Measurements from ENCODE around the gene ENKUR.
"Not testable (repeated sequence)": the region's sequence is repeated elsewhere in the genome, so short reads cannot be mapped to it uniquely, and the experiment has no call there.

The ENKUR gene

DNA sequence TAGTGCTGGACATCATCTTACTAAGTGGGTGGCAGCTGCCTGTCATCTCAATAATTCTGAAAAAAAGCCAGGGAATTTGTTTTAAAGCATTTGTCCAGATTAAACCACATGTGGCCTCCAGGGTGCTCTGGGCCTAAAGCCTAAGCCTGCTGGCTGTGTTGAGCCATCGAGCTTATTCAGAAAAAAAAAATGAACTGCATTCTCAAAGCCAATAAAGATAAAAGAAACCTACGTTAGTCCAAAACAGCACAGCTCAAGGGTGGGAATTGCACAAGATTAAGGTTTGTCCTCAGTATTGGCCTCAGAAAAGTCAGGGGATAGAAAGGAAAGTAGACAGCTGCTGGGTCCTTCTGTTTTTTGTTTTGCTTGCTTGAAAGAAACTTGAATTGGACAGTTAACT lies 41.0 kb downstream of the ENKUR start:
- 67% methylated on average over 1 of the region's 2 CpGs; no CpG with 5 or more reads in 1 of the 2 experiments for WGBS, 2 experiments (ENCODE audit: insufficient coverage in 2 of 2)
- no peak overlapping the region for H3K27ac ChIP-seq (ENCODE audit: low read depth, low read length, severe bottlenecking)
- H3K4me3 ChIP-seq (ENCODE audit: extremely low read depth, insufficient read depth, low read length, poor library complexity, severe bottlenecking) = no peak overlapping the region
- no peaks in the 10 kb centered on the region for H3K9me3 ChIP-seq (ENCODE audit: control insufficient read depth, low read length)
- H3K36me3 ChIP-seq (ENCODE audit: control insufficient read depth, insufficient read depth, low read length) = no peaks in the 10 kb centered on the region
- no peaks in the 10 kb centered on the region for H3K4me1 ChIP-seq (ENCODE audit: control insufficient read depth, insufficient read depth, low read length, poor library complexity, severe bottlenecking)

- Histone ChIP-seq H3K9me3 (ENCODE audit: control insufficient read depth, low read length) (no peaks in the 10 kb centered on the region), H3K4me1 (ENCODE audit: control insufficient read depth, insufficient read depth, low read length, poor library complexity, severe bottlenecking) (no peaks in the 10 kb centered on the region), H3K4me3 (ENCODE audit: extremely low read depth, insufficient read depth, low read length, poor library complexity, severe bottlenecking) (no peak overlapping the region), H3K36me3 (ENCODE audit: control insufficient read depth, insufficient read depth, low read length) (no peaks in the 10 kb centered on the region), H3K27ac (ENCODE audit: low read depth, low read length, severe bottlenecking) (no peak overlapping the region)
- 96 to 97% methylated on average over 3 to 4 of the region's 5 CpGs for WGBS, 2 experiments (ENCODE audit: insufficient coverage in 2 of 2)
These were observed 42.8 kb downstream of the ENKUR start for GRCh38 chr10:24973163-24973562.

DNA sequence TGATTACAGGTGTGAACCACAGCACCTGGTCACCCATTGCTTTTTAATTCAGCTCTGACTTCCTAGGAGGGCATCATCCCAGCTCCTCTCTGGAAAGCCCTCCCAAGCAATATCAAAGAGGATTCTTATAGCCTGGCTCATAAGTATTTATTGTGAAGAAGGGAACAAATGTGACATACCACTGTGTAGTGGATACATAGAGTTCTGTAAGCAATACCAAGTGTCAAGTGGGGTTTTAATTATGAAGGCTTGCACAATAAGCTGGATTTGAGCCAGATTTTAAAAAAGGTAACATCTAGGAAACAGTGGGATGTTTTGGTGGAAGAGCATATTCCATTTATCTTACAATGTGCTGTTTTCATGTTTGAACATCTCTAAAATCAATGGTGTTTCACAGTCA lies 44.6 kb downstream of the ENKUR start:
- H3K9me3 ChIP-seq (ENCODE audit: control insufficient read depth, low read length) = no peaks in the 10 kb centered on the region
- no peak overlapping the region for H3K27ac ChIP-seq (ENCODE audit: low read depth, low read length, severe bottlenecking)
- H3K4me3 ChIP-seq (ENCODE audit: extremely low read depth, insufficient read depth, low read length, poor library complexity, severe bottlenecking) = no peak overlapping the region
- no peaks in the 10 kb centered on the region for H3K36me3 ChIP-seq (ENCODE audit: control insufficient read depth, insufficient read depth, low read length)
- H3K4me1 ChIP-seq (ENCODE audit: control insufficient read depth, insufficient read depth, low read length, poor library complexity, severe bottlenecking) = no peaks in the 10 kb centered on the region

GRCh38 chr10:24969841-24970281 lies 46.1 kb downstream of the ENKUR start:
- Histone ChIP-seq H3K4me1 (ENCODE audit: control insufficient read depth, insufficient read depth, low read length, poor library complexity, severe bottlenecking) (no peaks in the 10 kb centered on the region), H3K9me3 (ENCODE audit: control insufficient read depth, low read length) (no peaks in the 10 kb centered on the region), H3K4me3 (ENCODE audit: extremely low read depth, insufficient read depth, low read length, poor library complexity, severe bottlenecking) (no peak overlapping the region), H3K36me3 (ENCODE audit: control insufficient read depth, insufficient read depth, low read length) (no peaks in the 10 kb centered on the region), H3K27ac (ENCODE audit: low read depth, low read length, severe bottlenecking) (no peak overlapping the region)
- 100% methylated on average over 1 of the region's 2 CpGs for WGBS, 2 experiments (ENCODE audit: insufficient coverage in 2 of 2)

DNA sequence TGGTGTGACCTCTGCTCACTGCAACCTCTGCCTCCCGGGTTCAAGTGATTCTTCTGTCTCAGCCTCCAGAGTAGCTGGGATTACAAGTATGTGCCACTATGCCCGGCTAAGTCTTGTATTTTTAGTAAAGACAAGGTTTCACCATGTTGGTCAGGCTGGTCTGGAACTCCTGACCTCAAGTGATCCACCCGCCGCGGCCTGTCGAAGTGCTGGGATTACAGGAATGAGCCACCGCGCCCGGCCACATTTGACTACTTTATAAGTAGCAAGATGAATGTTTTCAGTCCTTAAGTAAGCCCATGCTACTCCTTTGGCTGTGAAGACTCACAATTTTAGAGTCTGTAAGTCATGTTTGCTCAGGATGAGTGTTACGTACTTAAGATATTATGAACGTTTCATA lies 47.0 kb downstream of the ENKUR start:
- H3K4me1 ChIP-seq (ENCODE audit: control insufficient read depth, insufficient read depth, low read length, poor library complexity, severe bottlenecking); H3K36me3 ChIP-seq (ENCODE audit: control insufficient read depth, insufficient read depth, low read length); H3K4me3 ChIP-seq (ENCODE audit: extremely low read depth, insufficient read depth, low read length, poor library complexity, severe bottlenecking); H3K9me3 ChIP-seq (ENCODE audit: control insufficient read depth, low read length); H3K27ac ChIP-seq (ENCODE audit: low read depth, low read length, severe bottlenecking): not testable (repeated sequence)
- WGBS, 2 experiments (ENCODE audit: insufficient coverage in 2 of 2) = 93 to 96% methylated on average over 8 to 9 of the region's 11 CpGs

DNA sequence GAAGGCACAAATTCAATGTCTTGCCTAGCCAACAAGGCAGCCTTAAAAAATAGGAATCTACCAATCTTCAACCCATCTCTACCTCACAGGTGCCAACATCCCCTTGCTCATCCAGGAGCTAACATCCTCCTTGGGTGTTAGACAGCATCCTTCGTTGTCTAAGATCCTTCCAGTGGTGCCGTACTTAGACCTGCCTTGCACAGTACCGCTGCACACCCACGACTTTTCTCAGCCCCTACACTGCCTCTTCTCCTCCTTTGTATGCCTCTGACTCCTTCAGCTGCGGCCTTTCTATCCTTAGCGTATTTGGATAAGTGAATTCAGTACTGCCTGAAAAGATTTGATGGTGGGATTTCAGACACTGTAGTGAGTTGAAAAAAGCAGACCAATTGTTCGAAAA lies 47.6 kb downstream of the ENKUR start:
- Histone ChIP-seq H3K9me3 (ENCODE audit: control insufficient read depth, low read length) (no peaks in the 10 kb centered on the region), H3K4me1 (ENCODE audit: control insufficient read depth, insufficient read depth, low read length, poor library complexity, severe bottlenecking) (no peaks in the 10 kb centered on the region), H3K36me3 (ENCODE audit: control insufficient read depth, insufficient read depth, low read length) (no peaks in the 10 kb centered on the region), H3K27ac (ENCODE audit: low read depth, low read length, severe bottlenecking) (no peak overlapping the region), H3K4me3 (ENCODE audit: extremely low read depth, insufficient read depth, low read length, poor library complexity, severe bottlenecking) (no peak overlapping the region)
- WGBS, 2 experiments (ENCODE audit: insufficient coverage in 2 of 2) = 90 to 95% methylated on average over 3 to 5 of the region's 7 CpGs

DNA sequence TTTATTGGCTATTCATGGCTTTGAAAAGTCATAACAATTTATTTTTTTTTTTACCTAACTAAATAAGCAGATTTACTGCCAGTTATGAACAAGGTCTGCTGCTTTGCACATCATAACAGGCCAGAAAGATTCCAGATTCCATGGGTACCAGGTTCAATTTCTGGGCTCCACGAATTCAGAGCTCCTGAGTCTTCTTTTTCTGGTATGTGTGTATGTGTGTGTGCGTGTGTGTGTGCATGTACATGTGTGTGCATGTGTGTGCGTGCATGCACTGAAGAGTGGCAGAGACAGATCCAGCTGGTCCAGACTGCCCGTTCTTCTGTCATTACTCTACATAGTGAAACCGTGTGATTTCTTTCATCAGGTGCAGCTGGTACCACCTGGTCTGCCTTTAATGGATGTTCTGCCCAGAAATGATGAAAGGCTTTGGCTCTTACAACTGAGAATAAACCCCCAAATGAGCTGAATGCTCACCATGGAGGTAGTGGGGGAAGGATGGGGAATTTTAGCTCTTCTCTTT lies 48.9 kb downstream of the ENKUR start:
- H3K27ac ChIP-seq (ENCODE audit: low read depth, low read length, severe bottlenecking) = no peak overlapping the region
- no peak overlapping the region for H3K4me3 ChIP-seq (ENCODE audit: extremely low read depth, insufficient read depth, low read length, poor library complexity, severe bottlenecking)
- H3K4me1 ChIP-seq (ENCODE audit: control insufficient read depth, insufficient read depth, low read length, poor library complexity, severe bottlenecking) = no peaks in the 10 kb centered on the region
- H3K36me3 ChIP-seq (ENCODE audit: control insufficient read depth, insufficient read depth, low read length) = no peaks in the 10 kb centered on the region
- 92 to 94% methylated on average over 3 to 4 of the region's 5 CpGs for WGBS, 2 experiments (ENCODE audit: insufficient coverage in 2 of 2)
- no peaks in the 10 kb centered on the region for H3K9me3 ChIP-seq (ENCODE audit: control insufficient read depth, low read length)

DNA sequence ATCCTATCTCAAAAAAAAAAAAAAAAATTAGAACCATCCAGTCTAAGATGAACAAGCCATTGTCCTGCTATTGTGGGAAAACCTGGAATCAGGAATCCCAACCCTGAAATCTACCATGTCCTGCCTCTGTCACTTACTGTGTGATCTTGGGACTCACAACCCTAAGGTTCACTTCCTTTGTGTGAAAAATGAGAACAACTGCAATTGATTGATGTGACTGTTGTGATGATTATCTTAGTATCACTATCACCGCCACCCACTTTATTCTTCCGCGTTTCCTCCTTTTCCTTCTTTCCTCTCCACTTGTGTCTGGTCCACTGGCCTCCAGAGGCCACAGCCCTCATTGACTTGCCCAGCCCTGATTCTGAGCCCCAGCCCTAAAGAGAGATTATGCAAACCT lies 50.9 kb downstream of the ENKUR start:
- Histone ChIP-seq H3K4me1 (ENCODE audit: control insufficient read depth, insufficient read depth, low read length, poor library complexity, severe bottlenecking) (no peaks in the 10 kb centered on the region), H3K27ac (ENCODE audit: low read depth, low read length, severe bottlenecking) (no peak overlapping the region), H3K36me3 (ENCODE audit: control insufficient read depth, insufficient read depth, low read length) (no peaks in the 10 kb centered on the region), H3K9me3 (ENCODE audit: control insufficient read depth, low read length) (no peaks in the 10 kb centered on the region), H3K4me3 (ENCODE audit: extremely low read depth, insufficient read depth, low read length, poor library complexity, severe bottlenecking) (no peak overlapping the region)
- WGBS, 2 experiments (ENCODE audit: insufficient coverage in 2 of 2) = 92% methylated on average over 3 of the region's 3 CpGs; no CpG with 5 or more reads in 1 of the 2 experiments

DNA sequence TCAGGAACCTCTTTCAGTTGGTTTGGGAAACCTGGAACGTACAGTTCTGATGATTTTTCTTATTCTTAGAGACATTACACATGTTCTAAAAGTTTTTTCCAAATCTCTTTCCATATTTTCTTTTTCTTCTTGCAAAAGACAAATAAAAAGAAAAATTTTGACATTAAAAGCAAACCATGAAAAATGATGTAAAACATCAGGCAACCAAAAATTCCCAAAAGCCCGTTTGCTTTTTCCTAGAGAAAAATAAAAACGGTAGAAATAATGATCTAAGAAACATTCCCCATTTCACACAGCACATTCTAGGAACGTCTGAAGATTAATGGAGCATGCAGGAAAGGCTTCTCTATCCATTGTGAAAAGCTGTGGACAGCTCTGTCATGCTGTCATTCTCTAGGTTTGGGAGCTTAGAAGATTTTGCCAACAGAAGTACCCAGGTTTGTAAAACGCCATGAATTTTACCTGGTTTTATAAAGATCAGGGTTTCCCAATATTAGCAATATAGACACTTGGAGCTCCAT lies 52.4 kb downstream of the ENKUR start:
- Histone ChIP-seq H3K4me1 (ENCODE audit: control insufficient read depth, insufficient read depth, low read length, poor library complexity, severe bottlenecking) (no peaks in the 10 kb centered on the region), H3K4me3 (ENCODE audit: extremely low read depth, insufficient read depth, low read length, poor library complexity, severe bottlenecking) (no peak overlapping the region), H3K36me3 (ENCODE audit: control insufficient read depth, insufficient read depth, low read length) (no peaks in the 10 kb centered on the region), H3K27ac (ENCODE audit: low read depth, low read length, severe bottlenecking) (no peak overlapping the region), H3K9me3 (ENCODE audit: control insufficient read depth, low read length) (no peaks in the 10 kb centered on the region)
- WGBS, 2 experiments (ENCODE audit: insufficient coverage in 2 of 2) = 83 to 100% methylated on average over 1 of the region's 5 CpGs

GRCh38 chr10:24962995-24963394 lies 53.0 kb downstream of the ENKUR start:
- Histone ChIP-seq H3K27ac (ENCODE audit: low read depth, low read length, severe bottlenecking) (no peak overlapping the region), H3K9me3 (ENCODE audit: control insufficient read depth, low read length) (no peaks in the 10 kb centered on the region), H3K36me3 (ENCODE audit: control insufficient read depth, insufficient read depth, low read length) (no peaks in the 10 kb centered on the region), H3K4me1 (ENCODE audit: control insufficient read depth, insufficient read depth, low read length, poor library complexity, severe bottlenecking) (no peaks in the 10 kb centered on the region), H3K4me3 (ENCODE audit: extremely low read depth, insufficient read depth, low read length, poor library complexity, severe bottlenecking) (no peak overlapping the region)
- WGBS, 2 experiments (ENCODE audit: insufficient coverage in 2 of 2) = 100% methylated on average over 1 of the region's 3 CpGs; no CpG with 5 or more reads in 1 of the 2 experiments

DNA sequence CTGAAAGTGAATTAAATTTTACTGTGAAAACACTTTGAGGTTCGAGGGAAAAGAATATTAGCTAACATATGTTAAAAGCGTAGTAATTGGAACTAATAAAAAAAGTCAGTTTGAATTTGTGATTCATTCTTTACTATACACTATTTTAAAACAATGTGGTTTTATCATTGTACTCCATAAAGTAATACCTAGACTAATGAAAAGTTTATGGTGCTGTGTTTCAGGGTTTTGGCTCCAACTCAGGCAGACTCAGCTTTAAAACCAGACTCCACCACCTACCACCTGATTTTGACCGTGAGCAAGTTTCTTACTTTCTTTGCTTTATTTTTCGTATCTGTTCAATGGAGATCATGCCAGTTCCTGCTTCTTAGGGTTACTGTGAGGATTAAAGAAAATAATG lies 54.4 kb downstream of the ENKUR start:
- Histone ChIP-seq H3K9me3 (ENCODE audit: control insufficient read depth, low read length) (no peaks in the 10 kb centered on the region), H3K36me3 (ENCODE audit: control insufficient read depth, insufficient read depth, low read length) (no peaks in the 10 kb centered on the region), H3K4me1 (ENCODE audit: control insufficient read depth, insufficient read depth, low read length, poor library complexity, severe bottlenecking) (no peaks in the 10 kb centered on the region), H3K27ac (ENCODE audit: low read depth, low read length, severe bottlenecking) (no peak overlapping the region), H3K4me3 (ENCODE audit: extremely low read depth, insufficient read depth, low read length, poor library complexity, severe bottlenecking) (no peak overlapping the region)
- WGBS, 2 experiments (ENCODE audit: insufficient coverage in 2 of 2) = no CpG with 5 or more reads among the region's 4 CpGs
